ENCODE data around the gene RHEX. TPM values are rescaled to one million over a fixed set of nuclear protein-coding genes. Genes with fewer than 3 reads are reported as not detected.

Gene RHEX
- total RNA-seq, 2 donors from 2014 or later: 0.50 TPM; not detected in 1

GRCh38 chr1:206111271-206111927 is 58.4 kb downstream of the RHEX start:
- H3K4me3 Mint-ChIP-seq: no peak overlapping the region
- no peaks in the 10 kb centered on the region for H3K9me3 ChIP-seq (ENCODE audit: control insufficient read depth, low read length, poor library complexity, severe bottlenecking)
- no peak overlapping the region for H3K27ac Mint-ChIP-seq
- H3K36me3 Mint-ChIP-seq (ENCODE audit: low read depth): peaks cover 4% of the 10 kb centered on the region
- DNase-seq (no peak), ATAC-seq (no peak)
- peaks cover 5% of the 10 kb centered on the region for H3K4me1 Mint-ChIP-seq
- H3K27me3 Mint-ChIP-seq: peaks cover 37% of the 10 kb centered on the region

GRCh38 chr1:206112600-206113301 is 59.8 kb downstream of the RHEX start:
- no peak for DNase-seq
- ATAC-seq: no peak
- no peaks in the 10 kb centered on the region for H3K9me3 ChIP-seq (ENCODE audit: control insufficient read depth, low read length, poor library complexity, severe bottlenecking)
- Mint-ChIP-seq H3K4me3 (no peak overlapping the region), H3K27ac (no peak overlapping the region), H3K4me1 (peaks cover 11% of the 10 kb centered on the region), H3K36me3 (ENCODE audit: low read depth) (peaks cover 10% of the 10 kb centered on the region), H3K27me3 (peaks cover 49% of the 10 kb centered on the region)

- no peak overlapping the region for H3K27ac Mint-ChIP-seq
- DNase-seq (no peak), ATAC-seq (no peak)
- H3K36me3 Mint-ChIP-seq (ENCODE audit: low read depth): peaks cover 10% of the 10 kb centered on the region
- H3K4me3 Mint-ChIP-seq: no peak overlapping the region
- no peaks in the 10 kb centered on the region for H3K9me3 ChIP-seq (ENCODE audit: control insufficient read depth, low read length, poor library complexity, severe bottlenecking)
- H3K4me1 Mint-ChIP-seq: peaks cover 12% of the 10 kb centered on the region
- H3K27me3 Mint-ChIP-seq: peaks cover 62% of the 10 kb centered on the region
Observed at GRCh38 chr1:206114692-206115640, 62.0 kb downstream of the RHEX start.

GRCh38 chr1:206115791-206116190 is 62.8 kb downstream of the RHEX start:
- H3K27me3 Mint-ChIP-seq: peaks cover 70% of the 10 kb centered on the region
- no peak overlapping the region for H3K4me3 Mint-ChIP-seq
- ATAC-seq (no peak), DNase-seq (no peak)
- no peak overlapping the region for H3K27ac Mint-ChIP-seq
- peaks cover 12% of the 10 kb centered on the region for H3K4me1 Mint-ChIP-seq
- H3K9me3 ChIP-seq (ENCODE audit: control insufficient read depth, low read length, poor library complexity, severe bottlenecking): no peaks in the 10 kb centered on the region
- peaks cover 10% of the 10 kb centered on the region for H3K36me3 Mint-ChIP-seq (ENCODE audit: low read depth)

- DNase-seq (no peak), ATAC-seq (no peak)
- peak overlapping the region; percentile 86 for H3K4me3 Mint-ChIP-seq
- H3K27ac Mint-ChIP-seq: no peak overlapping the region
- H3K27me3 Mint-ChIP-seq: peaks cover 69% of the 10 kb centered on the region
- H3K36me3 Mint-ChIP-seq (ENCODE audit: low read depth): peaks cover 10% of the 10 kb centered on the region
- H3K9me3 ChIP-seq (ENCODE audit: control insufficient read depth, low read length, poor library complexity, severe bottlenecking): no peaks in the 10 kb centered on the region
- peaks cover 12% of the 10 kb centered on the region for H3K4me1 Mint-ChIP-seq
Observed at GRCh38 chr1:206116191-206116872, 63.4 kb downstream of the RHEX start.

GRCh38 chr1:206116873-206117150 is 63.8 kb downstream of the RHEX start:
- ATAC-seq: no peak
- DNase-seq: no peak
- H3K4me3 Mint-ChIP-seq: peak overlapping the region; percentile 86
- H3K9me3 ChIP-seq (ENCODE audit: control insufficient read depth, low read length, poor library complexity, severe bottlenecking): no peaks in the 10 kb centered on the region
- H3K27ac Mint-ChIP-seq: no peak overlapping the region
- peaks cover 64% of the 10 kb centered on the region for H3K27me3 Mint-ChIP-seq
- H3K4me1 Mint-ChIP-seq: peaks cover 12% of the 10 kb centered on the region
- peaks cover 7% of the 10 kb centered on the region for H3K36me3 Mint-ChIP-seq (ENCODE audit: low read depth)

GRCh38 chr1:206117151-206117948 is 64.4 kb downstream of the RHEX start, which contains the start of gene AVPR1B:
AVPR1B (minus strand) TSS chr1:206117388; CDS start chr1:206116890, 498 bp downstream.
- H3K9me3 ChIP-seq (ENCODE audit: control insufficient read depth, low read length, poor library complexity, severe bottlenecking): no peaks in the 10 kb centered on the region
- Mint-ChIP-seq H3K4me3 (peak within 1 kb of the TSS; percentile 86), H3K4me1 (peaks cover 12% of the 10 kb centered on the region), H3K27me3 (peaks cover 62% of the 10 kb centered on the region), H3K27ac (no peak within 1 kb of the TSS), H3K36me3 (ENCODE audit: low read depth) (peaks cover 7% of the 10 kb centered on the region)
- DNase-seq: no peak
- ATAC-seq: peak; percentile 64

- DNase-seq (no peak), ATAC-seq (no peak)
- Mint-ChIP-seq H3K4me1 (peaks cover 12% of the 10 kb centered on the region), H3K4me3 (no peak overlapping the region), H3K36me3 (ENCODE audit: low read depth) (peaks cover 7% of the 10 kb centered on the region), H3K27me3 (peaks cover 52% of the 10 kb centered on the region), H3K27ac (no peak overlapping the region)
- peaks cover 3% of the 10 kb centered on the region for H3K9me3 ChIP-seq (ENCODE audit: control insufficient read depth, low read length, poor library complexity, severe bottlenecking)
Observed at GRCh38 chr1:206120406-206120805, 67.4 kb downstream of the RHEX start.

- Mint-ChIP-seq H3K27me3 (peaks cover 52% of the 10 kb centered on the region), H3K4me3 (no peak overlapping the region), H3K36me3 (ENCODE audit: low read depth) (peaks cover 7% of the 10 kb centered on the region), H3K27ac (no peak overlapping the region), H3K4me1 (peaks cover 10% of the 10 kb centered on the region)
- DNase-seq (no peak), ATAC-seq (no peak)
- H3K9me3 ChIP-seq (ENCODE audit: control insufficient read depth, low read length, poor library complexity, severe bottlenecking): peaks cover 3% of the 10 kb centered on the region
Observed at GRCh38 chr1:206121269-206121668, 68.3 kb downstream of the RHEX start.

- Mint-ChIP-seq H3K4me3 (no peak overlapping the region), H3K27ac (no peak overlapping the region), H3K4me1 (peaks cover 2% of the 10 kb centered on the region), H3K36me3 (ENCODE audit: low read depth) (peaks cover under 1% of the 10 kb centered on the region), H3K27me3 (peaks cover 48% of the 10 kb centered on the region)
- DNase-seq (no peak), ATAC-seq (no peak)
- peaks cover 3% of the 10 kb centered on the region for H3K9me3 ChIP-seq (ENCODE audit: control insufficient read depth, low read length, poor library complexity, severe bottlenecking)
Observed at GRCh38 chr1:206122686-206123085, 69.7 kb downstream of the RHEX start.

GRCh38 chr1:206125346-206125745 is 72.4 kb downstream of the RHEX start:
- no peak overlapping the region for H3K4me3 Mint-ChIP-seq
- H3K9me3 ChIP-seq (ENCODE audit: control insufficient read depth, low read length, poor library complexity, severe bottlenecking): peaks cover 3% of the 10 kb centered on the region

GRCh38 chr1:206127336-206127735 is 74.4 kb downstream of the RHEX start:
- no peaks in the 10 kb centered on the region for H3K4me1 Mint-ChIP-seq

More at GRCh38 chr1:206125346-206125745, 72.4 kb downstream of the RHEX start:
- H3K27ac Mint-ChIP-seq: no peak overlapping the region
- no peak for ATAC-seq
- H3K36me3 Mint-ChIP-seq (ENCODE audit: low read depth): no peaks in the 10 kb centered on the region
- H3K4me1 Mint-ChIP-seq: no peaks in the 10 kb centered on the region
- DNase-seq: no peak
- peaks cover 37% of the 10 kb centered on the region for H3K27me3 Mint-ChIP-seq

More at GRCh38 chr1:206127336-206127735, 74.4 kb downstream of the RHEX start:
- H3K27me3 Mint-ChIP-seq: peaks cover 42% of the 10 kb centered on the region
- H3K4me3 Mint-ChIP-seq: no peak overlapping the region
- H3K36me3 Mint-ChIP-seq (ENCODE audit: low read depth): no peaks in the 10 kb centered on the region
- ATAC-seq (no peak), DNase-seq (no peak)
- H3K27ac Mint-ChIP-seq: no peak overlapping the region
- H3K9me3 ChIP-seq (ENCODE audit: control insufficient read depth, low read length, poor library complexity, severe bottlenecking): peaks cover 3% of the 10 kb centered on the region

Data from T-helper 17 cell (primary cell).